Stimulated activated CD4-positive, alpha-beta T cell treated with anti-CD3 and anti-CD28 coated beads, Interleukin-15, amount 100 ng/mL, for 24 hours (primary cell): Measurements from ENCODE around the gene FBLL1.
"Not testable (repeated sequence)": the region's sequence is repeated elsewhere in the genome, so short reads cannot be mapped to it uniquely, and the experiment has no call there.

Experiments
- DNase-seq: peaks from one replicate; pipeline ENCODE4 v3.0.0-alpha.2; 2020

The FBLL1 gene

DNA sequence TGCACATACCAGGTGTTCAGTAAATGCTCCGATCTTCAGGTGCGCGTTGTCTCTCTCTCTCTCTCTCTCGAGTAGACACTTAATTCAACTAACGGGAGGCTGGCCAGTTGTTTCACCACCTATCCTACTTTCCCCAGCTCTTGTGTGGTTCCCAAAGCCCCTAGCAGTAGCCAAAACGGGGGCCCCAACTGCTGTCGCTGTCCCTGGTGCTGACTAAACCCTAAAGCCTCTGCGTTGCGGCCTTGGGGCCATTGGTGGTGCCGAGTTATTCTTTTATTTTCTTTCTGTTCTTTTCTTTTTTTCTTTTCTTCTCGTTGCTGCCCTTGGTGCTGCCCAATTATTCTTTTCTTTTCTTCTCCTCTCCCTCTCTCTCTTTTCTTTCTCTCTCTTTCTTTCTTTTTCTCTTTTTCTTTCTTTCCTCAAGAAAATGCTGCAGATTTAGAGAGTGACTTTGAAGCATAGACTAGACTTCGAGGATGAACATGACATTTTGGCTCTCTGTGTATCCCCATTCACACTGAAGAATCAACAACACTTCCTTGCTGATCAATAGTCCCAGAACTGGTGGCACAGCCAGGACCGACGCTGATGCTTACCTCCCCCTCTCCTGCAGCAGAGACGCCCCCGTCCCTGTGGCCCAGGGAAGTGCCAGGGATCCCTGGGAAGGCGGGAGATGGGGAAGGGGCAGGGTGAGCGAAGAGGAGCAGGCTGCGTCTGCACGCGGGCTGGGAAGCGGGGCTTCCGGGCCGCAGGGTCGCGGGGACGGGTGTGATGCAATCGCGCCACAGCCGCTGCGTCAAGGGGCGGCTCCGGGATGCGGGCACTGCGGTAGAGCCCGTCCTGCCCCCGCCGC, at the start of gene FBLL1:
Gene FBLL1, plus strand, starts transcription at position 785 of the 853 bp plus-strand sequence. CDS start 200 bp downstream, outside the sequence.
- DNase-seq = peak; percentile 51

DNA sequence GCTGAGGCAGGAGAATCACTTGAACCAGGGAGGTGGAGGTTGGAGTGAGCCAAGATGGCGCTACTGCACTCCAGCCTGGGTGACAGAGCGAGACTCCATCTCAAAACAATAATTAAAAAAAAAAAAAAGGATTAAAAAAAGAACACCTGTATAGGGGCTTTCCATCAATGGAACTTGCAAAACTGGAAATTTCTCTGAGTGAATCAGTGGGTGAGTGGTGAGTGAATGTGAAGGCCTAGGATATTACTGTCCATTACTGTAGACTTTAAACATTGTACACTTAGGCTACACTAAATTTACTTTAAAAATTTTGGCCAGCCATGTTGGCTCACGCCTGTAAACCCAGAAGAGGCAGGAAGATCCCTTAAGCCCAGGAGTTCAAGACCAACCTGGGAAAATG, 48.5 kb upstream of the FBLL1 start:
- no peak for DNase-seq

DNA sequence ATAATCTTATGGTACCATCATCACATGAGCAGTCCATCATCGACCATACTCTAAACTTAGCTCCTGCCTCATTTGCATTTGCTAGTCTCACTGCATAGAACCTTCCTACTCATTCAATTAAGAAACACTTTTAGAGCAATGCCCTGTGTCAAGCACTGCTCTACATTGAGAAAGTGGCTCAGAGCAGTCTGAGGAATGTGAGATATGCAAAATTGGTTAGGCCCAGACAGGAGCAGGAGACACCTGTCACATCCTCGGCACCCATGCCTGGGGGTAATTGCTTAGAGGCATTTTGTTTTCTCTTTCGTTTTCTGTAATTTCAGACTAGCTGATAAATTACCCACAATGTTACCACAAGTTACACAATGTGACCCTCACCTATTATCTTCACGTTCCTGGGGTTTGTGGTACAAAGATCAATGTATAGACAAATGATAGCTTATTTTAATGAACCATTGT, 47.7 kb upstream of the FBLL1 start:
- DNase-seq = no peak

DNA sequence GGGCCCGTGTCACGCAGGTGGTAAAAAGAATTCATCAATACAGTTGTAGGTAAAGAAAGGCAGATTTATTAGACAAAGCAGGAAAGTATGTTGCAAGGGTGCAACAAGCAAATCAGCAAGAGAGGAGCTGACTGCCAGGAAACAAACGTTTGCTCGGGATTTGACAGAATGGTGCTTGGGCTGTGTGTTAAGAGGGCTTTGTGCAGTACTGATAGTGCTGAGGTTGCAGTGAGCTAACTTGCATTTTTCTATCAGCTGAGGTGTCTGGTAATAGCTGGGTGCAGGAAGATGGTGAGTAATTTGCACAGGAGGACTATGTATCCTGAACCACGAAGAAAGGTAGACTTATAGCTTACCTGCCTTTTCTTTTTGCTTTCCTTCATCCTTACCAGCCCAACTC, 46.7 kb upstream of the FBLL1 start:
- DNase-seq = no peak

DNA sequence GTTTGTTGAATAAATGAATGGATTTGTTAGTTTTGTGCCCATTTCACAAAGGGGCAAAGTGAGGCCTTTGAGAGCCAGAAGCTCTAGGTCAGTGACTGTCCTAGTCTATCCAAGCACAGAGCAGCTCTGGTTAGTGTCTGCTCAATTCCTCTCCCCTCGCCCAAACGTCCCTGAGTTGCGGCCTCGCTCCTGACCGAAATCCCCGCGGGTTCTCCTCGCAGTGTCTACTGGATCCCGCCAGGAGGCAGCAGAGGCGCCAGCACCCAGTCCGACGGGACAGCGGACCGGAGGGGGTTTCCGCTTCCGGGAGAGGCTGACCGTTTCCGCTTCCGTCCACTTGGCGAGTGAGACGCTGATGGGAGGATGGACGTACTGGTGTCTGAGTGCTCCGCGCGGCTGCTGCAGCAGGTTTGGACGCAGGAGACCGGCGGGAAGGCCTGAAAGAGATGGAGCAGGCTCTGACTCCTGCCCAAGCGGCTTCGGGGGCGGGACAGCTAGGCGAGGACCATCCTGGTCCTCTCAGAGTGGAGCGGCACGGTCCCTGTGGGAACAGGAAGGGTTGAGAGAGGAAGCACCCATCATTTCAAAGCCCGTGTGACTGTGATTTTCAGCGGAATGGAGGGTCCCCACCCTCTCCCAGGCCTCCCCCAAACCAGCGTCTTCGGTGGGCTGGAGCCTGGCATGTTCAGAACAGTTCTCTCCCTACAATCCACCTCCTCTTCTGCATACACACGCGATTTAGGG, 42.8 kb upstream of the FBLL1 start, which contains the start of gene RARS1:
Gene RARS1, plus strand, starts transcription at position 336 of the 744 bp plus-strand sequence. Its CDS starts 28 bp downstream, at position 364.
- DNase-seq = peak; percentile 94

DNA sequence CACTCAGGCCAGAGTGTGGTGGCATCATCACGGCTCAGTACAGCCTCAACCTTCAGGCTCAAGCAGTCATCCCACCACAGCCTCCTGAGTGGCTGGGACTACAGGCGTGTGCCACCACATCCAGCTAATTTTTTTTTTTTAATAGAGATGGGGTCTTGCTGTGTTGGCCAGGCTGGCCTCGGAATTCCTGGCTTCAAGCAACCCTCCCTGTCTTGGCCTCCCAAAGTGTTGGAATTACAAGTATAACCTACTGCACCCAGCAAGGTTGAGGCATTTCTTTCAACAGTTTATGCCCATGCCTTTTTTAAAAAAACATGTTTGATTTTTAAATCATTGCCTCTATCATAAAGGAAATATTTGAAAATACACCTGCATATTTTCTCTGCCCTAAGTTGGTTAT, 40.0 kb upstream of the FBLL1 start:
- no peak for DNase-seq

DNA sequence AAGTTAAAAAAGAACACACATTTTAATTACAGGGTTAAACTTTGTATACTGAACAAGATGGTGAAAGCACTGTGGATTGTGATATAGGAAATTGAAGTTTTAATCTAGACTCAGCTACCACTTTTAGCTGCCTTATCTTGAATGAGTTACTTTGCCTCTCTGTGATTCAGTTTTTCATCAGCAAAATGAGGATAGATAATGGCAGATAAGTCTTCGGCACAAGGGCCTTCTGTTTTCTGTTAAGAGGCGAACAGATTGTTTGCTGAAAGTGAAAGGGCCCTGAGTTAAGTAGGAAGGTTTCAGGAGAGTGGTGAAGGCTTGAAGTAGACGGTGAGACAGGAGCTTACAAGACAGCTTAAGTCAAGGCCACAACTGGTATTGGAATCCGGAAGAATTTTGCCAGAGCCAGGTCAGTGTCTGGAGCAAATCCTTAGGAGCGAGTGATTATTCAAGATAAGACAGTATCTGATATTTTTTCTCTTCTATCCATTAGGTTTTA, 35.0 kb upstream of the FBLL1 start:
- DNase-seq = no peak

DNA sequence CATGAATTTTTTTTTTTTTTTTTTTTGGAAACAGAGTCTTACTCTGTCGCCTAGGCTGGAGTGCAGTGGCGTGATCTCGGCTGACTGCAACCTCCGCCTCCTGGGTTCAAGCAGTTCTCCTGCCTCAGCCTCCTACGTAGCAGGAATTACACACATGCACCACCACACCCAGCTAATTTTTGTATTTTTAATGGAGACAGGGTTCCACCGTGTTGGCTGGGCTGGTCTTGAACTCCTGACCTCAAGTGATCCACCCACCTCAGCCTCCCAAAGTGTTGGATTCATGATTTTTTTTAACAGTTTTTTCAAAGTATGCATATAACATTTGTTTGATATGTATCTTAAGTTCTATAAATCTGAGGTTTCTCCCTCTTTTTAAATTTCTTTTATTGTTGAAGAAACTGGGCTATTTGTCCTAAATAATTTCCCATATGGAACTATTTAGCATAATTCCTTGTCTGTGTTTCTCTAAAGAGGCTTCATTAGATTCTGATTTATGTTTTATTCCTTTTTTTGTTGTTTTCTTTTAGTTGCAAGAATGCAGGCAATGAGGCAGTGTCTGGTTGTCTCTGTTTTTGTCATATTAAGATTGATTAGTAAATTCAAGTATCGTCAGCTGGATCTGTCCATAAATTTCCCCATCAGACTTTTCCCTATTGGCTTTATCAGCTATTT, 26.4 kb upstream of the FBLL1 start:
- no peak for DNase-seq

DNA sequence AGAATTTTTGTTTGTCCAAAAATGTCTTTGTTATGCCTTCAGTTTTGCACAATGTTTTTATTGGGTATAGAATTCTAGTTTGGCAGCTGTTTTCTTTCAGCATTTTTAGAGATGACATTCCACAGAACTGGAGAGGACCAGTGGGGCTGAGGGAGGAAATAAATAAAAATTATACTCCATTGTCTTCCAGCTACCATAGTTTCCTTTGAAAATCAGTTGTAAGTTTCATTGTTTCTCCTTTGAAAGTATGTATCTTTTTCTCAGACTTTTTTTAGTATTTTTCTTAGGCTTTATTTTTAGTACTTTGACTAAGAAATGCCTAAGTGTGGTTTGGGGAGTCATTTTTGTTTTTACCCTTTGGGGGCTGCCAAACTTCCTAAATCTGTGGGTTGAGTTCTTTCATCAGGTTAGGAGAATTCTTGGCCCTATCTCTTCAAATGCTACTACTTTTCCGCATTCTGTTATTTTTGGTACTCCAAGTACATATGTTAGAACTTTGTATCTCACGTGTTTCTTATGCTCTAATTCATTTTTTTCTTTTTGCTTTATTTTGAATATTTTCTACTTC, 15.2 kb upstream of the FBLL1 start:
- DNase-seq = no peak

DNA sequence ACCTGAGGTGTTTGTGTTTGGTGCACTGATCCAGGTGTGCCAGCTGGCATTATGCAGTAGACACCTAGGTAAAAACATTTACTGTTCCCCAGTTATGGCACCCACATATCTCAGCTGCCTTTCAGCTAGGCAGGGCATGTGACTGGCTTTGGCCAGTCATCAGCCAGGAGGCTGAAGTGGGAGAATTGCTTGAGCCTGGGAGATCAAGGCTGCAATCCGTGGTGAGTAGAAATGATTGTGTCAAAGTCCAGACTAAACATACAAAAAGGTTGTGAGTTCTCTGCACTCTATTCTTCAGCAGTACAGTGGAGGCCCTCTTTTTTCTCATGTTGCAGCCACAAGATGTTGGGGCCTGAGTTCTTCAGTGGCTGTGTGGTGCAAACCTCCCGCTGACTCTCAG, 3.2 kb upstream of the FBLL1 start:
- no peak for DNase-seq

DNA sequence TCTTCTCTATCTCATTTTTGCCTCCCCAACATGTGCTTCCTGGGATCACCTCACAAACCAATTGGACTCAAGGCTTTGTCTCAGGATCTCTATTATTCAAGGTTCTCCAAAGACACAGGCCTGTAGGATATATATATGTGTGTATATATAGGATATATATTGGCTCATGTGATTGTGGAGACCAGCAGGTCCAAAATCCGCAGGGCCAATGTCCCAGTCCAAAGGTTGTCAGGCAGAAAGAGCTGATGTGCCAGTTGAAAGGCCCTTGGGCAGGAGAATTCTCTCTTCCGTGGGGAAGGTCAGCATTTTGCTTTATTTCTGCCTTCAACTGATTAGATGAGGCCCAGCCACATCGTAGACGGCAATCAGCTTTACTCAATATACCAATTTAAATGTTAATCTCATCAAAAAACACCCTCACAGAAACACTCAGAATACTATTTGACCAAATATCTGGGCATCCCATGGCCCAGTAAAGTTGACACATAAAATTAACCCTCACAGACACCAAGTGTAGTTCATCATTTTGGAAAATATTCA, 1.3 kb upstream of the FBLL1 start:
- DNase-seq = no peak

DNA sequence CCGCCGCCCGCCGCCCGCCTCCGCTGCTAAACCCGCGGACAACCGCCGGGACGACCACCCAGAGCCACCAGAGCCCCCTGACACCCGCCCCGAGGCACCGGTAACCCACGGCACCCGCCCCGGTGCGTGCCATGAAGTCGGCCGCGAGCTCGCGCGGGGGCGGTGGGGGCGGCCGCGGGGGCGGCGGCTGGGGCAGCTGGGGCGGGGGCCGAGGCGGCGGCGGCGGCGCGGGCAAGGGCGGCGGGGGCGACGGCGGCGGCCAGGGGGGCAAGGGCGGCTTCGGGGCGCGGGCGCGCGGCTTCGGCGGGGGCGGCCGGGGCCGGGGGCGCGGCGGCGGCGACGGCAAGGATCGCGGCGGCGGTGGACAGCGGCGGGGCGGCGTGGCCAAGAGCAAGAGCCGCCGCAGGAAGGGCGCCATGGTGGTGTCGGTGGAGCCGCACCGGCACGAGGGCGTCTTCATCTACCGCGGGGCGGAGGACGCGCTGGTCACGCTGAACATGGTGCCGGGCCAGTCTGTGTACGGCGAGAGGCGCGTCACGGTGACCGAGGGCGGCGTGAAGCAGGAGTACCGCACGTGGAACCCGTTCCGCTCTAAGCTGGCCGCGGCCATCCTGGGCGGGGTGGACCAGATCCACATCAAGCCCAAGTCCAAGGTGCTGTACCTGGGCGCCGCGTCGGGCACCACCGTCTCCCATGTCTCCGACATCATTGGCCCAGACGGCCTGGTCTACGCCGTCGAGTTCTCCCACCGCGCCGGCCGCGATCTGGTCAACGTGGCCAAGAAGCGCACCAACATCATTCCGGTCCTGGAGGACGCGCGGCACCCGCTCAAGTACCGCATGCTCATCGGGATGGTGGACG, 499 bp downstream of the FBLL1 start:
- DNase-seq = peak; percentile 17

DNA sequence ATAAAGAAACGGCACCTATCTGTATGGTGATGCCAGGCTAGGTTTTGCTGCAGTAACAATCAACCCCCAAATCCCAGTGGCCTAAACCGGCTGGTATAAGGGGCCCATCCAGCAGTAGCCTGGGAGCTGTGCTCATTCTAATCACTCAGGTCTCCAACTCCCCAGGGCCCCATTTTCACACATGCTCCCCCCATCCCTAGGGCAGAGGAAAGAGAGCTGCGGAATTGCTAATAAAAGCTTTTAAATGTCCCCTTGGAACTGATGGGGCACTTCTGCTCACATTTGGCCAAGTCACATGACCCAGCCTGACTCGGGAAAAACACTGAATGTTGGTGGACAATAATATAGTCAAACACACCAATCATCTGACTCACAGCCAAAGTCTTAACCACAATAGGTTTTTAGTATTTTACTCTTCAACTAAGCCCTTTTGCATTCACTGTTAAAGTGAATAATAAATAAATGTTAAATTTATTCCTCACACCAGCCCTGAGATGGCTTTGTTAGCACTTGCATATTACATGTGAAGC, 1.6 kb downstream of the FBLL1 start:
- DNase-seq = no peak

DNA sequence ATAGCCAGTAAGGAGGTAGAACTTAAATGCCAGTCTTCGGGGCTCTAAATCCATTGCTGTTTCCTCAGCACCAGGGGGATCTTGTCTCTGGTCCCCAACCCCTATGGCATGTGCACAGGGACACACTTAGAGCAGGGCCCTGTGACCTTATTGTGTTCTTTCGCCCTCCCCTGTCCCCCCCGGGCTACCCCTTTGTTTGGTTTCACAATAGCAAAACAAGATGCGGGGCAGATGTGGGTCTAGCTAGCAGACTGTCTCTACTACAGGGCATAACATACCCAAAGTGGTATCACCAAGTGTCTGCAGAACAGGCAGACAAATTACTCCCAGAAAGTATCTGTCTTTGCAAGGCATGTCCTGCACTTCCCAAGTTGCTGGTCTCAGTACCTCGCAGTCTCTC, 2.1 kb downstream of the FBLL1 start:
- no peak for DNase-seq

DNA sequence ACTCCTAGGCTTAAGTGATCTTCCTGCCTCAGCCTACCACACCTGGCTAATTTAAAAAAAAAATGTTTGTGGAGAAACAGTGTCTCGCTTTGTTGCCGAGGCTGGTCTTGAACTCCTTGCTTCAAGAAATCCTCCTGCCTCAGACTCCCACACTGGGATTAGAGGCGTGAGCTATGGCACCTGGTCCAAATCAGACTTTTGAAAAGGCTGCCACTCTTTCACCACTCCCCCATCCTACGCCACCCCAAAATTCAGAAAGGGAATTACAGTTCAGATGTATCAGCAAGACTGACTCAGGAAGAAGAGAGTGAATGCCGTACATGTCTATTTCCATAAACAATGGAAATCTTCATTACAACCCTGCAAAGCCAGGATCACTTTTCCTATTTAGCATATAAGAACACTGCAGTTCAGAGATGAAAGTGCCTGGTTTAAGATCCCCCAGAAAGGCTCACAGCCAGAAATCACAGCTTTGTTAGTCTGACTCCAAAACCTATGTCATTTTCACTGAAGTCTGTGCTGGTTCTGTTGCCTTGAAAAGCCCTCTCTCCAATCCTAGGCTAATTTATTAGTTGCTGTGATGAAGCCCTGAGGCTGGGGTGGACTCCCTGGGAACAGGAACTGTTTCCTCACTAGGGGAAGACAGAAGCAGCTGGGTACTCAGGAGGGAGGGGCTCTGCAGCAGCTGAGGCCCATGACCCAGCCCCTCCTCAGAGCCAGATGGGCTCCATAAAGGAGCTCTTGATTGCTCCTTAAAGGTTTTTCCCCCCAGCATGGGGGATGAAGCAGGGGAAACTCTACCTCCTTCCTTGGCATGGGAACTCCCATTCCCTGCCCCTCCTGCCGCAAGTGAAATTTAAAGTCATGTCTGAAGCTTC, 3.1 kb downstream of the FBLL1 start:
- no peak for DNase-seq

DNA sequence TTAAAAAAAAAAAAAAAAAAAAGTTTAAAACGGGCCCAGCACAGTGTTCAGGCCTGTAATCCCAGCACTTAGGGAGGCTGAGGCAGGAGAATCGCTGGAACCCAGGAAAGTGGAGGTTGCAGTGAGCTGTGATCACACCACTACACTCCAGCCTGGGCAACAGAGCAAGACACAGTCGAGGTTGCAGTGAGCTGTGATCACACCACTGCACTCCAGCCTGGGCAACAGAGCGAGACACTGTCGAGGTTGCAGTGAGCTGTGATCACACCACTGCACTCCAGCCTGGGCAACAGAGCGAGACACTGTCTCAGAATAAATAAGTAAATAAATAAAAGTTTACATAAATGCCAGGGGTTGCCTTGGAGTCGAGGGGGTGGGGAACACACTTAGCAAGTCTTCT, 5.2 kb downstream of the FBLL1 start:
- DNase-seq = not testable (repeated sequence)

DNA sequence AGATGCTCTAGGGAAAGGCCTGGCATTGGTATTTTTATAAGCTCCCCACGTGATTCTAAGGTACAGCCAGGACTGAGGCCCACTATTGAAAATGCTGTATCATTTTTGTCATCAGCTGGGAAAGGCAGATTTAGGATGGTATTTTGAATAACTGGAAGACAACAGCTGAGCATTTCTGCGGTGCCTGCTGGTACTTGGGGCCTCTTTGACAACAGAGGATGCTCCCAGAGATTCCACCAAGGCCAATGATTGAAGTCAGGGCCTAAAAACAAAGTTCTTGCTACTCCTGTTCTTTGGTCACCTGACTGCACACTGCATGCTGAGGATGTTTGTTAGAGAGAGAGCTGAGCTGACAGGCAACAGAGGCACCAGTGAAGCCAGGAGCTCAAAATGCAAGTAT, 8.1 kb downstream of the FBLL1 start:
- DNase-seq = no peak

DNA sequence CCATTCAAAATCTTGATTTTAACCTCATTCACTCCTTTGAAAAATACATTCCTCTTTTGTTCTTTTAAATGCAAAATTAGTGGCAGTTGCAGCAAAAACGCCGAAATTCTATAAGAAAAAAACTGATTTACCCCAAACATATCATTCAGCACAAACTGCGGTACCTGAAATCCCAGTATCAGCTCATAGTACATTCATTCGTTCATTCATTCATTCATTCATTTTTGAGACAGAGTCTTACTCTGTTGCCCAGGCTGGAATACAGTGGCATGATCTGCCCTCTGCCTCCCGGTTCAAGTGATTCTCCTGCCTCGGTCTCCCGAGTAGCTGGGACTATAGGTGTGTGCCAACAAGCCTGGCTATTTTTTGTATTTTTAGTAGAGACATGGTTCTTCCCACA, 20.4 kb downstream of the FBLL1 start:
- no peak for DNase-seq

DNA sequence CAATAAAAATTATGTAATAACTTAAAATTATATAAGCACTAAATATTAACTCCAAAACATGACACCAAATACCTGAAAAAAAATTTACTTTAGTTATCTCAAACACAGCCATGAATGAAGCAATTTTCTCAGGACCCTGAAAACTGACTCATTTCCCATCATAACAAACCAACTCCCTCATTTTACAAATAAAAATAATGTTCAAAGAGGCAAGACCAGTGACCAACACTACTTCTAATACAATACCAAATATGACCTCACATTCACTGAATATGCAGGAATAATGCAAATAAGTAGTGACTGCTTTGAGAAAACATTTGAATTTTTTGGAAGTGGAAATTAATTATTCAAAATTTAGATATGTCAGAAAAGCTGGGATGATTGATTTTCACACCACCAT, 21.6 kb downstream of the FBLL1 start:
- DNase-seq = no peak

DNA sequence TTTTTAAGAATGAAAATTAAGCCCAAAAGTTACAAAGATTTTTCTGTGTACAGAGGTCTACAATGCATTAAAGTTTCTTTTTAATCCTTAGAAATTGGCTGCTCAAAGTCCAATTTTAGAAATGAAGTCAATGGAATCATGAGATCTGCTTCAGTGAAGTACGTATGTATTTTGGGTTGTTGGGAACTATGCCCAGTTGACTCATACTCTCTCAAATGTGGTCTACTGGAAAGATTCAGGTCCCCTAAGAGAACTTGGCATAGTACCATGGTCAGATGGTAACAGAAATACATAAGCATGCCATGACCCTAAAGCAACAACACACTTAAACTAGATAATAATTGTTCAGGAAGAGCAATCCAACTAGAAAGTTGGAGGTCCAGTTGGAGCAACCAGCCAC, 23.0 kb downstream of the FBLL1 start:
- DNase-seq = no peak
